HL-60/S4 (cell line): Measurements from ENCODE around the gene ASIC2.

Experiments
- in situ Hi-C: fragments of 300-500 bp; cut with MboI; formaldehyde crosslinking; loops from 2 replicates; pipeline ENCODE4 v1.14.3; 2022; ENCODE audit warnings: low sequenced_read_pairs

Gene ASIC2

GRCh38 chr17:33121756-33122155 lies 171.3 kb downstream of the ASIC2 start:
- in situ Hi-C loops = no loop called here

GRCh38 chr17:33121272-33121671 lies 171.8 kb downstream of the ASIC2 start:
- in situ Hi-C loops = no loop called here

GRCh38 chr17:33120103-33120502 lies 173.0 kb downstream of the ASIC2 start:
- in situ Hi-C loops = no loop called here

DNA sequence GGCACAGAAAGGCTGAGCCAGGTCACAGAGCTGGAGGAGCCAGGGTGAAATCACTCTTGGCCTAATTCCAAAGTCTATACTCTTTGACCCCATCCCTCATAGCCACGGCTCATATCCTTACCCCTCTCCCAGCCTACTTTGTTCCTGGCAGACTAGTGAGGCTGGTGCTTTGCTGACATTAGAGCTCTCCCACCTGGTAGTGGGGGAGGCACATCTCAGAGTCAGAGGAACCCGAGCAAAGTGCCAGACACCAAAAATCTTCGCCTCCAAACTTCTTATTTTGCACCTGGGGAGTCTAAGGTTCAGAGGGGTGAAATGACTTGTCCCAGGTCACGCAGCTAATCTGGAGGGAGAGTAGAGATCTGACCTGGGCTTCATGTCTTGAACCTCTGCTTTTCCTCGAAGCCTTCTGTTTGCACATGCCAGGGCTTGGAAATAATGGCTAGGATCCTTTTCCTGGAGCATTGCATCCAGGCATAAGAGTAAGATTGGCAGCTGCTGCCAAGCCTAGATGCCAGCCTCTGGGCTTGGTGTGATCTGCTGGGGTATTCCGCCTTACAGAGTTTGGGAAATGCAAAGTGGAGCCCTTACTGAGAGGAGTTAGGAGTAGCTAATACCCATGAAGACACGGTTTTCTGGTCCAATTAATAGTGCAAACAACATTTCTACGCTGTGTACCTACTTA lies 174.6 kb downstream of the ASIC2 start:
- in situ Hi-C loops = no loop called here

DNA sequence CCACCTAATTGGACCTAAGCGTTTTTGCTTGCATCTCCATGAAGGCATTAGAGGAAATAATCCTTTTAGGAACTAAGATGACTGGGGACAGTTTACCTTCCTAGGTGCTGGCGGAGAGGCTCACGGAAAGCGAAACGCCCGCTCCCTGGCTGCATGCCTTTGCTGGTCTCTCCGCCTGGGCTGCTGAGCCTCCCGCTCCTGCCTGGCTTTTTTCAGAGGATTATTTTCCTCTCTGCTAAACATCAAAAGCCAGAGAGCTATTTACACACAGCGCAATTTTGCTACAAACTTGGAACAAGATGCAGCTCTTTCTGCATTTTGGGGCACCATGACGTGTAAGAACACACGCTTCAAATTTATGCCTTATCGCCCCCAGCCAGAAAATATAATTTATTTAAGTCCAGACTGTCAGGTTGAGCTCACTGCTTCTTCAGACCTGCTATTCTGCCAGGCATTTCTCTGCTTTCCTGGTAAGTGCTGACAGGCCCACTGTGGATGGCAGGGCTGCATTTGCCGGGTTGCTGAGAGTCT lies 177.0 kb downstream of the ASIC2 start:
- in situ Hi-C loops = no loop called here

DNA sequence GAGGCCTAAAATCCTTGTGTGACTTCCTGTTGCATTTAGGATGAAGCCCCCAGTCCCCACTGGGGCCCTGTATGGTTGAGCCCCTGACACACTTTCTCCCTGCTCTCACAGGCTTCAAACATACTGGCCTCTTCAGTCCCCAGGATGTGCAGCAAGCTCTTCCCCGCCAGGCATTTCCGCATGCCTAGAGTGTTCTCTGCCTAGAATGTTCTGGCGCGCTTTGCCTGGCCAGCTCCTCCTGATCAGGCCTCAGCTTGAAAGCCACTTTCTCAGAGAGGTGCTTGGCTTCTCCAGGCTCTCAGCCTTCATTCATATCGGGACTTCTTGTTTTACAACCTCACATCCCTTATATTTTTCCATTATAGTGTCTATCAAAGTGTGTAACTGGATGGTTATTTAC lies 177.7 kb downstream of the ASIC2 start:
- in situ Hi-C loops = no loop called here

- in situ Hi-C loops = no loop called here
These were observed 179.1 kb downstream of the ASIC2 start for GRCh38 chr17:33113991-33114370.

DNA sequence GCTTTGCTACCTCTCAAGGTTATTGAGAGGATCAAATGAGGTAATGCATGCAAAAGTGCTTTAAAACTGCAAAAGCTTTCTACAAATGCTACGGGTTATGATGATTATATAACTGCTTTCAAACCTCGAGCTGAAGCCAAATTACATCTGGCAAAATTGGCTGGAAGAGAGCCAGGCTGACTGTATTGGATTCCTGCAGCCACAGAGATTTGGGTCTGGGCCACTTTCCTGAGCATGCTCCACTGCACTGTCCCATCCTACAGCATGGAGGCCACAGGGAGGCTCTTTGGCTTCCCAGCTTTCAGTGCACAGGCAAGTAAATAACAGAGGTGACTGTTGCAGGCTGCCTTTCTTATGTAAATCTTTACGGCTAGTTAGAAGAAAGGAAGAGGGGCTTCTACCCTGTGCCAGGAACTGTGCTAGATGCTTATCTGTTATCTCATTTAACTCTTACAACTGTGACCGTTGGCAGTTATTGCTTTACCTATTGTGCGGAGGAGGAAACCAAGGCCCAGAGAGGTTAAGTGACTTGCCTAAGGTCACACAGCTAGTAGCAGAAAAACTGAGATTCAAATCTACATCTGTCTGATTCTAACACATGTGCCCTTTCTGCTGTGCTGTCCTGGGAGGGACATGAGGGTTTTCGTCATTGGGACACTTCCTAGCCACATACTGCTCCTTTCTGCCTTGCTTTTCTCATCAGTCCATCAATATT lies 179.7 kb downstream of the ASIC2 start:
- in situ Hi-C loops = no loop called here

GRCh38 chr17:33112763-33113162 lies 180.3 kb downstream of the ASIC2 start:
- in situ Hi-C loops = no loop called here

DNA sequence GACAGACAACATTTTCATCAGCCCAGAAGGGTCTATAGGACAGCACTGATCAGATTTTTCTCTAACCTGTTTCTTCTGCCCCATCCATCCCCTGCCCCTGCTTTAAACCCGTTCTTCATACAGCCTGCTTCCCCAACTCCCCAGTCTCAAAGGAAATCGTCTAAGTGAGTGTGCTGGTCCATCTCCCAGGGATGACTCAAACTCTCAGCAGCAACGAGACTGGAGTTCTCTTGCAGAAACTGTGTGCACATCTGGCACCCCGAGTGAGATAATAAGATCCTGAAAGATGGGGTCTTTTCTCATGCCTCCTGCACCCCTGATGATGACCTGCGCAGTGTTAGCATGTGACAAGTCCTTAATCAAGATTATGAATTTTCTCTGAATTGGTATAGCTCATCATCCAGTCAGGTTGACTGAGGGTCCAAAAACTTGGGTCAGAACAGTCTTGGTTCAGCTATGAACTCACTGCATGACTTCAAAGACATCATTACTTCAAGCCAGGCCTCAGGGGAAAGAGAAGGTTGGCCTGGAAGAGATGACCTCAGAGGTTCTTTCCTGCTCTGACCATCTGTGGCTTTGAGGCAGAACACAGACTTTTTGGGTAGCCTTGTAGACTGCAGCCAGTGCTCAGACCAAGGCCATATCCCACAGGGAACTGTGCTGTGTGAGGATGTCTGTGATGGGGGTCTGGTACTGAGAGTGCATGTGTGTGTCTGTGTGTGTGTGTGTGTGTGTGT lies 183.6 kb downstream of the ASIC2 start:
- in situ Hi-C loops = no loop called here

GRCh38 chr17:33106525-33107165 lies 186.4 kb downstream of the ASIC2 start:
- in situ Hi-C loops = no loop called here

- in situ Hi-C loops = no loop called here
These were observed 187.2 kb downstream of the ASIC2 start for GRCh38 chr17:33105911-33106310.

- in situ Hi-C loops = no loop called here
These were observed 193.2 kb downstream of the ASIC2 start for GRCh38 chr17:33099906-33100305.

- in situ Hi-C loops = no loop called here
These were observed 193.8 kb downstream of the ASIC2 start for GRCh38 chr17:33099252-33099651.

GRCh38 chr17:33097411-33097810 lies 195.7 kb downstream of the ASIC2 start:
- in situ Hi-C loops = no loop called here

GRCh38 chr17:33096161-33096560 lies 196.9 kb downstream of the ASIC2 start:
- in situ Hi-C loops = no loop called here

DNA sequence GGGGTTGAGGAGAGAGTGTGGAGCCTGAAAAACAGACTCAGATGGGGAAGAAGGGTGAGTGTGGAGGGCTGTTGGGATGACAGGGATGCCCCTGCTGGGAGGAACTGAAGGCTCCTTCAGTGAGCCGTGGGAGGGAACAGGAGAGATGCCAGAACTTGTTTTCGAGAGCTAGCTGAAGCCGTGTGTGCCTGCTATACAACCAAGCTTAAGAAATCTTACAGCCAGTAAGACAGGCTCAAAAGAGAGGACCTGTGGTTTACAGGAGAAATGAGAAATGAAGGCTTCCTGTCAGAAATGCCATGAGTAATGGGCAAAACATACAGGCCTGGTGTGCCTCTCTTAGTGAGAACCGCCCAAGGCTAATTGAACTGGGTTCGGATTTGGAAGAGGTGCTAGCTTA lies 201.8 kb downstream of the ASIC2 start:
- in situ Hi-C loops = no loop called here

DNA sequence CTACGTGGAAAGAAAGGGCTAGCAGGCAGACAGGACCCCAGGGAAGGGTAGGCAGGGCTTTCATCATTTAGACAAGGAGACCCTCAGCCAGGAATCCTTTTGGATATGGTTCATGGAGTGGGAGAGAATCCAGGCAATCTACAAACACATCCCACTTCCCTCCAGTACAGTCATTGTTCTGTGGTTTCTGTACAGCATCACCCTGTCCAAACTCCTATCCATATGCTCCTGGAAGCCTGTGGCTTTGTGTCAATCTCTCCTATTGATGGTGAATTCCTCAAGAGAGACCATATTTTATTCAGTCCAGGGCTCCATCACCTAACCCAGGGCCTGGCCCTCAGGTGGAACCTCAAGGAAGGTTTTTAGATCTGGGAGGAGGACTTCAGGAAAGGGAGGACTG lies 202.3 kb downstream of the ASIC2 start:
- in situ Hi-C loops = no loop called here

- in situ Hi-C loops = no loop called here
These were observed 206.2 kb downstream of the ASIC2 start for GRCh38 chr17:33086878-33087277.

DNA sequence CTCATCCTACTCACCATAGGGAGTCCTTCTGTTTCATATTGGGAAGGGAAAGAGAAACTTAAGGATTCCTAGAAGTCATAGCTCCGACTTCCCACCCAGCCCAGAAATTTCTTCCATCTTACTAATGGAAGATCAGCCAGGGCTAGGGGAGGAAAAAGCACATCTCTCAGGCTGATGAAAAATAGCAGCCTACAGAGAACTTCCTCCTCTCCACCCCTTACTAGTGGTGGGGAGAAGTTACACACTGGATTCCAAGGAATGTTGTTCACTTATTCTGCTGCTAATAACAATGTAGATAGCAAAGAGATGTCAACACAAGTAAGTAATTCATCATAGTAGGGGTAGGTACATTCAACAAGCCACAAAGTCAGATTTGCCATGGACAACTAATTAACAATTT lies 207.1 kb downstream of the ASIC2 start:
- in situ Hi-C loops = no loop called here

DNA sequence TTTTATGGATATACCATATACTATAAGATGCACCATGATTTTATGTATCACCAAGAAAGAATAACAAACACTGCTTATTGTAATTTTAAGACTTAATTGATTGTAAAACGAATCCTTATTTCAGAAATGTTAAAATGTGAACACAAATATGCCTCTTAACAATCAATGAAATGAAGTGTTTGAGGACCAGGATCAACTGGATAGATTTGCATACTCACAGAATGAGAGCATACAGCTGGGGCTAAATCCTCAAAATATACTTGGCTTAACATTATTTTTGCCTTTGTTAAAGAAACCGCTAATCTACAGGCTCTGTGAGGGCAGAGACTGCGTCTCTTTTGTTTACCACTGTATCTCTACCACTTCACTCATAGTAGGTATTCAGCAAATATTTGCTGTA lies 207.8 kb downstream of the ASIC2 start:
- in situ Hi-C loops = no loop called here
